ENCODE results near the gene RAF1. TPM values are rescaled to one million over a fixed set of nuclear protein-coding genes. Genes with fewer than 3 reads are reported as not detected.

Gene RAF1
- total and polyA plus RNA-seq, 2 of the 8 experiments (the other 6 are each of a cell fraction or from before 2014, with no cell fraction given): 103 to 118 TPM

GRCh38 chr3:12549971-12550760, 113.8 kb downstream of the RAF1 start:
- H4K5ac ChIP-seq (ENCODE audit: insufficient read length, low read depth, low read length): no peak overlapping the region
- no peaks in the 10 kb centered on the region for H3K27me3 ChIP-seq (replicated peaks in 1 of 4; ENCODE audit: control insufficient read depth in 3 of 4, extremely low read depth in 1 of 4, insufficient read depth in 3 of 4, low read length in 3 of 4)
- H2BK12ac ChIP-seq (ENCODE audit: low read depth, low read length): no peak overlapping the region
- H3K4me3 ChIP-seq (ENCODE audit: extremely low read depth in 1 of 4, insufficient read depth in 2 of 4, low read depth in 3 of 4, low read length in 4 of 4): no peak overlapping the region
- H2AFZ ChIP-seq (ENCODE audit: low read length): no peak overlapping the region
- no peaks in the 10 kb centered on the region for H4K20me1 ChIP-seq (replicated peaks in 1 of 2; ENCODE audit: control insufficient read depth in 1 of 2, insufficient read depth in 2 of 2, low read length in 2 of 2)
- no peak overlapping the region for H3K27ac ChIP-seq (ENCODE audit: low read depth, low read length)
- no peak overlapping the region for H3K18ac ChIP-seq (ENCODE audit: extremely low read depth, low read length)
- H4K8ac ChIP-seq (ENCODE audit: extremely low read depth, insufficient read depth, low read length): no peak overlapping the region
- POLR2A ChIA-PET (ENCODE audit: partially characterized antibody): no interaction called here
- H3K36me3 ChIP-seq (ENCODE audit: control insufficient read depth in 2 of 4, insufficient read depth in 4 of 4, low read length in 3 of 4): no peaks in the 10 kb centered on the region
- CTCF ChIA-PET (ENCODE audit: partially characterized antibody): no interaction called here
- peaks cover 0 to 3% (median under 1%) of the 10 kb centered on the region in 4 experiments; a peak in 1 of 7 replicates for H3K4me1 ChIP-seq (replicated peaks in 1 of 4; ENCODE audit: control insufficient read depth in 3 of 4, insufficient read depth in 4 of 4, low read length in 3 of 4)
- no peaks in the 10 kb centered on the region; the same call in 1 of the 2 replicates for H3K23me2 ChIP-seq (ENCODE audit: low read depth, low read length)
- no peak for DNase-seq (ENCODE audit: low read depth in 1 of 2, low spot score in 2 of 2)
- H3K4me2 ChIP-seq (ENCODE audit: insufficient read depth in 1 of 2, low read depth in 2 of 2, low read length in 2 of 2): no peak overlapping the region
- no peak for FAIRE-seq
- no peak overlapping the region for H2BK5ac ChIP-seq (ENCODE audit: low read depth, low read length)
- H3K9ac ChIP-seq (replicated peaks in 1 of 4; ENCODE audit: extremely low read depth in 1 of 4, low read depth in 3 of 4, low read length in 3 of 4): no peak overlapping the region
- H3K4ac ChIP-seq (replicated peaks; ENCODE audit: insufficient read length, low read depth, low read length): no peak overlapping the region
- H3K9me3 ChIP-seq (ENCODE audit: insufficient read depth in 2 of 2, low read depth in 1 of 2, low read length in 1 of 2): no peaks in the 10 kb centered on the region
- H2AK5ac ChIP-seq (ENCODE audit: low read depth, low read length): no peak overlapping the region
- H2BK120ac ChIP-seq (replicated peaks; ENCODE audit: low read depth, low read length): no peak overlapping the region
- H3K14ac ChIP-seq (ENCODE audit: insufficient read length): no peak overlapping the region
- no peaks in the 10 kb centered on the region for H3K79me1 ChIP-seq (ENCODE audit: low read depth, low read length)
- WGBS, 2 experiments (ENCODE audit: extremely low coverage in 1 of 2, insufficient coverage in 1 of 2, insufficient read length in 1 of 2, insufficient replicate concordance in 2 of 2, low coverage in 1 of 2, low lambda C conversion rate in 2 of 2, missing lambda C conversion rate in 1 of 2): 77% methylated on average over 7 of the region's 7 CpGs; no CpG with 5 or more reads in 1 of the 2 experiments
- H4K91ac ChIP-seq (replicated peaks; ENCODE audit: insufficient read length, low read length): no peak overlapping the region
- no peak overlapping the region for H3K56ac ChIP-seq (replicated peaks; ENCODE audit: insufficient read length, low read depth, low read length)
- no peak overlapping the region for H2BK15ac ChIP-seq (ENCODE audit: low read length)
- H3K23ac ChIP-seq (ENCODE audit: insufficient read length): no peak overlapping the region
- H3K79me2 ChIP-seq (ENCODE audit: control insufficient read depth in 1 of 2, insufficient read depth in 2 of 2, low read length in 2 of 2): no peaks in the 10 kb centered on the region
- H2BK20ac ChIP-seq (ENCODE audit: low read length): no peak overlapping the region
- TF ChIP-seq FOSL1 (IDR thresholded peaks at IDR 0.05; ENCODE audit: insufficient read depth, low read depth, low read length): no peak
